GM10847 (cell line): ENCODE measurements around the gene FARSB.

Source experiments
- POLR2A ChIP-seq: IDR thresholded peaks from 2 replicates; pipeline ENCODE4 v1.6.1; 2011; ENCODE audit not compliant: insufficient read length; ENCODE audit errors: extremely low read depth

FARSB gene

DNA sequence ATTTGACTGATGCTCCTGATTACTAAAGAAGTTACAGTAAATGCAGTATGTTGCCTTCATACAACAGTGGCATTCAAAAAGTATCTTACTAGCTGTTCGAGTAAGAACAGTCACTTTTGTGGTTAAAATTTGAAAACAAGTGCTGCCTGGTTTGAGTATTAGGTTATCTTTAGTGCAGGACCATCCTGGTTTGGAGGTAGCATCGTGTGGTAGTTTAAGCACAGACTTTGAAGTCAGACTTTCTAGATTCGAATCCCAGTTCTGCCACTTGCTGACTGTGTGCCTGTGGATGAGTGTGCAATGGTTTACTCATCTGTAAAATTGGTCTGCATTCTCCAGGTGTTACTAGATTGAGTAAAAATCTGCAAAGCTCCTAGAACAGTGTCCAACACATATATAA is 134.8 kb downstream of the FARSB start:
- no peak for TF ChIP-seq POLR2A
